Skeletal muscle satellite cell (primary cell): ENCODE measurements around the gene HLF.

ENCODE experiments used
- H3K27me3 ChIP-seq: 2 replicates; pipeline ENCODE4 v1.7.0; 2013; ENCODE audit warnings: low read length; ENCODE audit not compliant: control insufficient read depth, insufficient read depth
- H3K36me3 ChIP-seq: 2 replicates; pipeline ENCODE4 v1.7.0; 2013; ENCODE audit warnings: mild to moderate bottlenecking, control low read depth, low read length; ENCODE audit not compliant: insufficient read depth
- H3K4me1 ChIP-seq: 2 replicates; pipeline ENCODE4 v1.7.0; 2013; ENCODE audit warnings: low read length; ENCODE audit not compliant: control insufficient read depth, insufficient read depth
- H3K4me2 ChIP-seq: 2 replicates; pipeline ENCODE4 v1.7.0; 2013; ENCODE audit warnings: mild to moderate bottlenecking, low read length
- H3K4me3 ChIP-seq: 2 replicates; pipeline ENCODE4 v1.7.0; 2013; ENCODE audit warnings: low read length
- H3K9ac ChIP-seq: 2 replicates; pipeline ENCODE4 v1.7.0; 2013; ENCODE audit warnings: mild to moderate bottlenecking, low read depth, low read length, moderate library complexity
- H3K9me3 ChIP-seq: replicated peaks from 2 replicates; pipeline ENCODE4 v1.7.0; 2013; ENCODE audit warnings: mild to moderate bottlenecking, control low read depth, low read length

The HLF gene

DNA sequence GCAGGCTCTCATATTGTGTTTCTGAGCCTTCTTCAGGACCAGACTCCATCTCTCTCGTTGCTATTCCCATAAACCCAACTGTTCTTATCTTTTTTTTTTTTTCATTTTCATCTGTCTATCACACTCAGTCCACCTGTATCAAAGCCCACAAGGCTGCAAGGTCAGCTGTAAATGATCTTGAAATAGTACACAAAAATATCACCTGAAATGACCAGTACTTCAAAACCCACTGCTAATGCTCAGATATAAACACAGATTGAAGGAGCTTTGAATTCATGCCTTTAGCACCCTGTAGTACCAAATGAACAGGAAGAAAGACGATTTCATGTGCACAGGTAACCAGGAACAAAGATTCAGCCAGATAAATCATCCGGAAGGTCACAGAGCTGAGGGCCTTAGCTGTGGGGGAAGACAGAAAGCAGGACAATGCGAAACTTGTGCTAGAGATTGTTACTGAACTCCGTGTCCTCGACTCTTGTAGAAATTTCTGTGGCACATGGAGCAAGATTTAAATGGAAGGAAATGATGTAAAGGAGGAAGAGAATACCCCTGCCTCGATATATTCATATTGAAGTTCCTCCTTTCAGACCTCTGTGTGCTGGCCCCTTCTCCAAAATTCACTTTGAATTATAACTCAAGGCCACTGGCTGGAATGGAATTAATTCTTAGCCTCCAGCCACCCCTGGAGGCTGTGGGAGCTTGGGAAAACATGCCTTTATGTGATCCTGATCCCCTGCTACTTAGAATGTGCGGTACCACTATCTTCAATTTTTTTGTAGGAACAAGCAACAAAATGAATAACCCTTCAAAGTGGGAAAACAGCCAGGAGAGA, 4.1 kb downstream of the HLF start:
- Histone ChIP-seq H3K27me3 (peaks cover 60% of the 10 kb centered on the region), H3K4me1 (peaks cover 20% of the 10 kb centered on the region), H3K9ac (no peak overlapping the region), H3K9me3 (no peaks in the 10 kb centered on the region), H3K4me2 (no peak overlapping the region), H3K4me3 (no peak overlapping the region), H3K36me3 (no peaks in the 10 kb centered on the region)

DNA sequence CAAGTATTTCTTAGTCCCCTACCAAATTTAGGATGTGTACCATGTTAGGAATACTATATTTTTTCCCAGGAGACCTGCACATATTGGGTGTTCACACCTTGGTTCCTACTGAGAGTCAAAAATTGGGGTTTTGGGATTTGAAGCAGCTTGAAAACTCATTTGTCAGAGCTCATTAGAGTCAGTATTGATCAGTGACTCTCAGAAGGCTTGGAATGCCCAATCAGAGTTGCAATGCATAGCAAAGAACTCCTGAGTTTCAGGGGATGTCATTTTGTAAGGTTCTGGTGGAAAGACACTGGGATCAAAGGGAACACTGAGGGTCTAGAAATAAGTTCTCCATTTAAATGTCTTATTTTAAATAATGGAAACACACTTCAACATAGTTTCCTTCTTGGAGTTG, 5.1 kb downstream of the HLF start:
- no peak overlapping the region for H3K9ac ChIP-seq

DNA sequence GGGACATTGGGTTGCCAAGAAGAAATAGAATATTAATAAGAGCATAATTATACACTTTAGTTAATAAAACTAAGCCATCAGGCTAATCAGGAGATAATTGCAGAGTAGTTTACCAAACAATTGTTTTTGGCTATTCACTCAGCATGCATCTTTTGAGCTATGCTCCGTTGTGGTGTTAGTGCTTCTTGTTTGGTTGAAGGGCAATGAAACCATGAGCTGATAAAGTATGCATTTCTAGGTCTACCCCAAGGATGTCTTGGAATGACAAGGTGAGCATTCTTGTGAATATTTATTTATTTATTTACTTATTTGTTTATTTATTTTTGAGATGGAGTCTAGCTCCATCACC, 6.4 kb downstream of the HLF start:
- Histone ChIP-seq H3K4me3 (no peak overlapping the region), H3K4me1 (peaks cover 14% of the 10 kb centered on the region), H3K4me2 (no peak overlapping the region), H3K9ac (no peak overlapping the region), H3K36me3 (no peaks in the 10 kb centered on the region), H3K27me3 (peaks cover 42% of the 10 kb centered on the region), H3K9me3 (no peaks in the 10 kb centered on the region)

More for the DNA sequence above, 5.1 kb downstream of the HLF start:
- H3K4me3 ChIP-seq = no peak overlapping the region
- no peak overlapping the region for H3K4me2 ChIP-seq
- H3K27me3 ChIP-seq = peaks cover 51% of the 10 kb centered on the region
- no peaks in the 10 kb centered on the region for H3K9me3 ChIP-seq
- peaks cover 19% of the 10 kb centered on the region for H3K4me1 ChIP-seq
- no peaks in the 10 kb centered on the region for H3K36me3 ChIP-seq

DNA sequence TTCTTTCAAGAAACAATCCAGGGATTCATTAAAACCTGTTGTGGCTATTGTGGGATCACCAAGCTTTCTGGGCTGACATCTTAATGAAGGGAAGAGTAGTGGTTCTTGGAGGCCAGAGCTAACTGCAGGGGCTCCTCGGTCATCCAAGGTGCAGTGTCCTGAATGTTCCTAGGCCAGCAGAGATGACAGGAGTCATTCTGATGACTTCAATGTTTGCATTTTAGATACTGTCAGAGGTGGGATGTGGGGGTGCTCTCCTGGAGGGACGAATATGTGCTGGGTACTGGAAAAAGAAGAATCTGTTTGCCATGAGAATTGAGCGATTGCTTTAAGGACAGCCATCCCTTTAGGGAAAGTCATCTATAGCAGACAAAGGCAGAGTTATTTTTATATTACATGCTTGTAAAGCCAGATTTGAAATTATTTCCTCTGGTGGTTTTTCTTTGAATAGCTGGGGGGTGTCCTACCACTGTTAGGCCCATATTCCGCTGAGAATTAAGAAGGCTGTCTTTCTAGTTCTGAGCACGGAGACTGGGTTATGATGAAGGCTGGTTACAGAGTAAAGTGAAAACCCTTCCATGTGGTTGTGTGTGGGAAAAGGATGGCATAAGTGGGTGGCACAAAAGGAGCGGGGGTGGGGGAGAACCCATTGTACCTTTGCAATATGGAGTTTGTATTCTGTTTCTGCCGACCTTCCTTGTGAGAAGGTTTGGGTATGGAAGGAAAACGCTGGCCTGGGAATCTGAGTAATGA, 7.4 kb downstream of the HLF start:
- Histone ChIP-seq H3K9ac (no peak overlapping the region), H3K9me3 (no peaks in the 10 kb centered on the region), H3K36me3 (no peaks in the 10 kb centered on the region), H3K27me3 (peaks cover 33% of the 10 kb centered on the region), H3K4me3 (no peak overlapping the region), H3K4me2 (no peak overlapping the region), H3K4me1 (peaks cover 20% of the 10 kb centered on the region)

DNA sequence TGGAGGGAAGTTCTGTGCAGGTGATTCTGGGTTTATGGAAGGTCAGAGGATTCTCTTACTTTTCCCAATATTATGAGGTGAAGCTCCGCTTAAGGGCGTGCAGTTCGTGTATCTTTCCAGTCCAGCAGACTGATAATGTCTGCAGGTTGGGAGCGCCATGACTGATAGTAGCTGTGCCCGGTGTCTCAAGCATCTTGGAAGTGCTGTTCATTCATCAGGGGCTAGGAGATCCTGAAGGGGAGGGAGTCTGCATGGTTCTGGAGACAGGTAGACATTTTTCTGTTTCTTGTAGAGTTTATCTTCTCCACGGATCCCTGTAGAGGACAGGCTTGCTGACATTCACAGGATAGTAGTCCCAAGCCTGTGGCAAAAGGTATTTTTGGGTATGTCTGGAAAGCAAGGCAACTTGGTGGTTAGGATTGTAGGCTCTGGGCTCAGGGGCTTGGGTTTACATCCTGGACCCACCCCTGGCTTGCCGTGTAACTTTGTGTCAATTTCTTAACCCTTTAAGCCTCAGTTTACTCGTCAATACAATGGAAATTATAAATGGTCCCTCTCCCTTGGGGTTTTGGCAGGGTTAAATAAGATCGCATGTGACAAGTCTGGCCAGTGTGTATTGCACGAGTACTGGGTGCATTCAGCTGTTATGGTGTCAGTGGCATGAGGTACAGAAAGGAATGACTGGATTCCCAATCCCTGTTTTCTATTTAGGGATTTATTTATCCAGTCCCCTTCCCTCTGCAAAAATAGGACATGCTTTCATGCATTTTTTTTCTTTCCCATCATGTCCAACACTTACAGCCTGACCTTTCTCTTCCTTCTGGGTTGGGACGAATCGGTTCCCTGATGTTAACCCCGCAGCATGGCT, 8.2 kb downstream of the HLF start:
- no peaks in the 10 kb centered on the region for H3K9me3 ChIP-seq
- peaks cover 25% of the 10 kb centered on the region for H3K27me3 ChIP-seq
- H3K4me2 ChIP-seq = peak overlapping the region; percentile 57
- no peak overlapping the region for H3K4me3 ChIP-seq
- no peak overlapping the region for H3K9ac ChIP-seq
- H3K36me3 ChIP-seq = no peaks in the 10 kb centered on the region
- peaks cover 20% of the 10 kb centered on the region for H3K4me1 ChIP-seq

DNA sequence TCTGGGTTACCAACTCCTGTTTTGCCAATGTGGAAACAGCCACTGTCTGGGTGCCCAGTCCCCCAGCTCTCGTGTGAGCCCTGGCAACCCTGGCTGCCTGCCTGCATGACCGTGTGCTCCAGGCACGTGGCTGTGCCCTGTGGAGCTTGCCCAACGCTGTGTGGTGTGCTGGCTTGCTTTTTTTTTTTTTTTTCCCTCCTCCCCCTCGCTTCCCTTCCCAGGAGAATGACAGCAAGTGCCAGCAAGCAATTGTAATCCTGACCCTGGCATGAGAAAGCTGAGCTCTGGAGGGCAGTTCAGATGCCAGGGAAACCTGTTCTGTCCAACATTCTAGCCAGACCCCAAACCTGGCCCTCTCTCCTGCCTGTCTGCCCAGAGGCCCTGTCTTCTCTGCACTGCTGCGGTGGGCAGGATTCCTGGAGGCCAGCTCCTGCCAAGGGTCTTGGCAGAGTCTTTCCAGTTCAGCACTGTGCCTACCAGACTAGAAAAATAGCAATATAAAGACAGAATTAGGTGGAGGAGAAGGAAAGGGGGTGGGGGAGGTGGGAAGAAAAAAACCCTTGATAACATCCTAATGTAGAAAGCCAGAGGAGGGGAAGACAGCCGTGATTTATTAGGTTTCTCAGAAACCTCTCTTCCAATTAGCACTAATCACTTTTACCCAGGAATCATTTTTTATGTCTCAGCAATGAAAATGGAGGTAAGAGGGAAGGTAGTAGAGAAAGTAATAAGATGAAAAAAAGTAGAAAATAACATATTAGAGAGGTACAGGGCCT, 9.0 kb downstream of the HLF start:
- H3K9ac ChIP-seq = no peak overlapping the region
- no peak overlapping the region for H3K4me3 ChIP-seq

DNA sequence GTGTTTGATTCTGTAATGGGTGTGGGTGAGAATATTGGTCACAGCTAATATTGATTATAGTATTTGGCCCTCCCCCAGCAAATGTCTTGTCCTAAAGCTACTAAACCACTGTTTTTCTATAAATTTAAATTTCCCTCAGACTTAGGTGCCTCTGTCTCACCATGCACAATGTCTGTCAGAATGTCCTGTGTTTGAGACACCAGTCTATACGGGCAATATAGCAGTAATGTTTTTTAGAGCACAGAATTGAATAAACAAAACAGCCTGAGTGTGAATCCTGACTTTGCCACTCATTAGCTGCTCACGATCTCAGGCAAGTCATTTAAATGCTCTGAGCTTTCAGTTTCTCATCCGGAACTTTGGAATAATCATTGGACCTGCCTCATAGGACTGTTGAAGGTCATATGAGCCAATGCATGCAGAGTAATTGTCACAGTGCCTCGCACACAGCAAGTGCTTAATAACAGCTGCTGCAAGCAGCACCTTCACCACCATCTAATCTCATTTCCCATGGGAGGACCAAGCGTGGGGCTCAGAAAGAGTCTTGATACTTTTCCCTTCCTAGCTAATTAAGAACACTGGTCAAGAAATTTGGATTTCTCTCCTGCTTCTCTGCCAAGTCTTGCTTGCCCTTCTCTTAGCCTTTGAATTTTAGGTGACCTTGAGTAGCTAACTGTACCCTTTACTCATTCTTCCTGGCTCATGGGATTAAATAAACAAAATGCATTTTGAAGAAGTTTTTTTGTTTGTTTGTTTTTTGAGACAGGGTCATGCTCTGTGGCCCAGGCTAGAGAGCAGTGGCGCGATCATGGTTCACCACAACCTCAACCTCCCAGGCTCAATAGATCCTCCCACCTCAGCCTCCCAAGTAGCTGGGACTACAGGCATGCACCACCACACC, 9.8 kb downstream of the HLF start:
- Histone ChIP-seq H3K27me3 (peaks cover 10% of the 10 kb centered on the region), H3K4me1 (peaks cover 20% of the 10 kb centered on the region), H3K9me3 (no peaks in the 10 kb centered on the region), H3K36me3 (no peaks in the 10 kb centered on the region), H3K4me2 (no peak overlapping the region), H3K4me3 (no peak overlapping the region), H3K9ac (no peak overlapping the region)

More for the DNA sequence above, 9.0 kb downstream of the HLF start:
- Histone ChIP-seq H3K9me3 (no peaks in the 10 kb centered on the region), H3K36me3 (no peaks in the 10 kb centered on the region), H3K4me2 (peak overlapping the region; percentile 57), H3K4me1 (peaks cover 20% of the 10 kb centered on the region), H3K27me3 (peaks cover 17% of the 10 kb centered on the region)

DNA sequence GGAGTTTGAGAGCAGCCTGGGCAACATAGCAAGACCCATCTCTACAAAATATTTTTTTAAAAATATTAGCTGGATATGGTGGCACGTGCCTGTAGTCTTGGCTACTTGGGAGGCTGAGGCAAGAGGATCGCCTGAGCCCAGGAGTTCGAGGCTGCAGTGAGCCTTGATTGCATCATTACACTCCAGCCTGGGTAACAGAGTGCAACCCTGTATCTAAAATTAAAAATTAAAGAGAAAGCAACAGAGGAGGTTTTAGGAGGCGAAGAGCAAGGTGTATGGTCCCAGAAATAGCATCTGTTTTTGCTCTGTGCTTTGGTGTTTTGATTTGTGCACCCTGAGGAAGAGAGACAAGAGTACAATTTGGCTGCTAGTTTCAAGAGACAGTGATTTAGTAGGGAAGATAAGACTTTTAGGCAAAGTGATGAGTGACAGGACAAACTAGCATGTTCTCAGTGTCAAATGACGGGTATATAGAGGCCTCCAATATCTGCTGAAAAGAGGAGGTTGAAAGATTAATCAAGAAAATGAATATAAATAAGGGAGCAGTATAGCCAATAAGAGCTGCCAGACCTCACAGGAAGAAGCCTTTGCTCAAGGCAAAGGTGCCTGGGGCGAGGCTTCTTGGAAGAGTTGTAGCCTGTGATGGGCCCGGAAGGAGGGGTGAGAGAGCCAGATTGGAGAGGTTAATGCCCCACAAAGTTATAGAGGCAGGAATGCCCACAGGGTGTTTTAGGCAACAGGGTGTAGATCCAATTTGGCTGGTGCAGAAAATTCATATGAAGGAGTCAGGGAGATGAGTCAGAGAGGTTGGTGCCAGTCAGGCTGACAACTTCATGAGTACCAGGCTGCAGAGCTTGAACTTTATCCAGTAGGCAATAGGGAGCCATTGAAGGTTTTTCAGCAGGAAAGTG, 11.4 kb downstream of the HLF start:
- H3K4me2 ChIP-seq = no peak overlapping the region
- H3K27me3 ChIP-seq = peaks cover 7% of the 10 kb centered on the region
- no peak overlapping the region for H3K9ac ChIP-seq
- H3K4me3 ChIP-seq = no peak overlapping the region
- H3K36me3 ChIP-seq = no peaks in the 10 kb centered on the region
- peaks cover 20% of the 10 kb centered on the region for H3K4me1 ChIP-seq
- H3K9me3 ChIP-seq = no peaks in the 10 kb centered on the region

DNA sequence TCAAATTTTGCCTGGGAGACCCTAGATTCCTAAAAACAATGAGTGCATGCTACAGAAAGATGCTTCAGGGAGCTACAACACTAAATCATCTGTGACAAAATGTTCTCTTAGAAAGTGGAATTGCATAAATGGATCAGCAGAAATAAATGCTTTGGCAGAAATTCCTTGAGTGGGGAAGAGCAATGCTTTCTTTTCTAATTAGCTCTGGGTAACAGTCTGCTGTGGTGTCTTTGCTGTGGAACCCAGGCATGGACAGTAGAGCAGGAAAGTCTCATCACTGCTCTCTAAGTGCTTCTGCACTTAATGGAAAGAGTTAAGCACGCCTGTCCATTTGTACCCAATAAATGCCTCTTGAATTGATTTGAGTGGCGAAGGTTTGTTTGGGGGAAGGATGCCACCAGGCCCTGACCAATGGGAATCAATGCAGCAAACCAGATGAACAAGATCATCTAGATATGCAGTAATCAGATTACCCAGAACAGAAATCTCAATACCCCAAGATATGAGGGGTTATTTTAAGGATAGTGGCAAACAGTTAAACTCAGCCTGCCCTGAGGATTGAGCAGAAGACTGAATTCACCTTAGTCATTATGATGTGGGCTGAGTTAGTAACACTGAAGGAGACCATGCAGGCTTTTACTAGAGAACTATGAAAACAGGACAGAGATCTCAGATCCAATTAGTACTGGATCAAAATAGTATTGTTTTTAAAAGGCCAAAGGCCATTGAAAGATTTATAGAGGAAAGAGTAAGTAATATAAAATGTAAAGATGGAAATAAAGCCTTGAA, 13.6 kb downstream of the HLF start:
- no peak overlapping the region for H3K4me3 ChIP-seq
- H3K27me3 ChIP-seq = peaks cover 4% of the 10 kb centered on the region
- no peak overlapping the region for H3K9ac ChIP-seq
- H3K4me2 ChIP-seq = no peak overlapping the region
- H3K36me3 ChIP-seq = no peaks in the 10 kb centered on the region
- peaks cover 16% of the 10 kb centered on the region for H3K4me1 ChIP-seq
- no peaks in the 10 kb centered on the region for H3K9me3 ChIP-seq
